GM12878 (cell line): ENCODE measurements around the gene SCNN1A. TPM values are rescaled to one million over a fixed set of nuclear protein-coding genes. Genes with fewer than 3 reads are reported as not detected.

ENCODE experiments used
- ATAC-seq: fragments of 200-7000 bp; cut with Tn5 transposase; 3 replicates; pipeline ENCODE4 v1.9.1; 2020; ENCODE audit warnings: mild to moderate bottlenecking, moderate library complexity
- BruUV-seq: library from RNA; stranded (reverse); fragments of 400-500 nt; replicated peaks from 2 replicates; lab custom pipeline; 2021; lab: Mats Ljungman, UMichigan
- CTCF ChIA-PET: fragments of 300-600 bp; sonication (Branson Sonifier 250); formaldehyde crosslinking; extraction: SDS; loops from one replicate; lab custom pipeline; 2021; ENCODE audit warnings: inconsistent platforms; lab: Yijun Ruan, JAX
- POLR2A ChIA-PET: fragments of 350-600 bp; formaldehyde crosslinking; extraction: SDS; loops from one replicate; lab custom pipeline; 2021; ENCODE audit warnings: inconsistent platforms; lab: Charles Lee
- RAD21 ChIA-PET: fragments of 300-600 bp; sonication (Branson Sonifier 250); formaldehyde crosslinking; loops from one replicate; lab custom pipeline; 2023; ENCODE audit warnings: antibody characterized with exemption; ENCODE audit not compliant: unreplicated experiment; lab: Charles Lee
- SMC1A ChIA-PET: fragments of 300-600 bp; sonication (Branson Sonifier 250); formaldehyde crosslinking; loops from one replicate; lab custom pipeline; 2023; ENCODE audit not compliant: unreplicated experiment, uncharacterized antibody; lab: Charles Lee
- DNase-seq: peaks from one replicate; pipeline ENCODE4 v3.0.0-alpha.2; 2011; ENCODE audit warnings: low read depth, low spot score
- FAIRE-seq: peaks from 3 replicates; lab custom pipeline; 2011; peaks lifted over from hg19 to GRCh38; lab: Jason Lieb, UNC
- H2AFZ ChIP-seq: 2 replicates; pipeline ENCODE4 v1.6.0; 2011; ENCODE audit warnings: low read depth, low read length, control low read depth; ENCODE audit not compliant: control insufficient read depth
- H3K27ac ChIP-seq: 2 replicates; pipeline ENCODE4 v1.5.1; 2011; ENCODE audit warnings: control low read depth; ENCODE audit not compliant: control insufficient read depth, insufficient read depth
- H3K27me3 ChIP-seq, 2 experiments: replicated peaks in 1 of 2; 2 replicates each; pipeline versions ENCODE4 v1.6.0 to v1.6.1; 2011; ENCODE audit warnings: low read length in 1 of 2; ENCODE audit not compliant: control insufficient read depth in 2 of 2, insufficient read depth in 2 of 2
- H3K36me3 ChIP-seq, 2 experiments: 2 replicates each; pipeline ENCODE4 v1.5.1; 2011; ENCODE audit warnings: low read length in 1 of 2; ENCODE audit not compliant: control insufficient read depth in 2 of 2, insufficient read depth in 2 of 2
- H3K4me1 ChIP-seq: 2 replicates; pipeline ENCODE4 v1.6.1; 2011; ENCODE audit warnings: mild to moderate bottlenecking, low read length, moderate library complexity, mixed read lengths; ENCODE audit not compliant: control insufficient read depth, insufficient read depth
- H3K4me2 ChIP-seq: 2 replicates; pipeline ENCODE4 v1.6.0; 2011; ENCODE audit warnings: control low read depth; ENCODE audit not compliant: control insufficient read depth, insufficient read depth
- H3K4me3 ChIP-seq: fragments of 200-600 bp; sonication (generic); 2 replicates; pipeline ENCODE4 v1.5.1; 2016
- H3K79me2 ChIP-seq: 2 replicates; pipeline ENCODE4 v1.6.0; 2011; ENCODE audit warnings: low read length; ENCODE audit not compliant: control insufficient read depth, insufficient read depth
- H3K9ac ChIP-seq: 2 replicates; pipeline ENCODE4 v1.8.0; 2011; ENCODE audit warnings: low read length, control low read depth, mixed read lengths; ENCODE audit not compliant: control insufficient read depth, insufficient read depth
- H3K9me3 ChIP-seq: replicated peaks from 3 replicates; pipeline ENCODE4 v1.5.1; 2011; ENCODE audit warnings: mild to moderate bottlenecking, low read length; ENCODE audit not compliant: control insufficient read depth, insufficient read depth
- H4K20me1 ChIP-seq: 2 replicates; pipeline ENCODE4 v1.6.0; 2011; ENCODE audit not compliant: control insufficient read depth, insufficient read depth
- BHLHE40 ChIP-seq, 2 experiments: fragments of 450-650 bp in 1 of 2; IDR thresholded peaks; 2 replicates each; pipeline ENCODE4 v1.6.1; 2011 to 2017; ENCODE audit warnings: low read depth in 2 of 2, borderline replicate concordance in 1 of 2, improper control_type of control experiment in 1 of 2, low read length in 1 of 2, mild to moderate bottlenecking in 1 of 2
- CHD4 ChIP-seq: fragments of 200-600 bp; sonication (generic); IDR thresholded peaks from 2 replicates; pipeline ENCODE4 v1.6.1; 2016; ENCODE audit warnings: mild to moderate bottlenecking
- KAT2A ChIP-seq: conservative IDR thresholded peaks from 2 replicates; pipeline ENCODE4 v1.6.1; 2011; ENCODE audit warnings: low read depth, low read length; ENCODE audit not compliant: control insufficient read depth
- MTA3 ChIP-seq: IDR thresholded peaks from 2 replicates; pipeline ENCODE4 v1.6.1; 2012; ENCODE audit warnings: low read length, inconsistent platforms, borderline replicate concordance
- MYC ChIP-seq: IDR thresholded peaks from 2 replicates; pipeline ENCODE4 v1.6.1; 2011; ENCODE audit warnings: mild to moderate bottlenecking, low read length, moderate library complexity, inconsistent platforms; ENCODE audit not compliant: insufficient read depth, insufficient replicate concordance, insufficient read length, severe bottlenecking
- POLR2AphosphoS2 ChIP-seq: IDR thresholded peaks from 2 replicates; pipeline ENCODE4 v1.6.1; 2011; ENCODE audit warnings: low read depth, mild to moderate bottlenecking, low read length, improper control_type of control experiment, moderate library complexity
- POLR2AphosphoS5 ChIP-seq: IDR thresholded peaks from 2 replicates; pipeline ENCODE4 v1.6.1; 2011; ENCODE audit warnings: mild to moderate bottlenecking, low read length, inconsistent platforms
- RUNX3 ChIP-seq: IDR thresholded peaks from 2 replicates; pipeline ENCODE4 v1.6.1; 2012; ENCODE audit warnings: low read length, inconsistent platforms
- TCF3 ChIP-seq: IDR thresholded peaks from 2 replicates; pipeline ENCODE4 v1.6.1; 2012; ENCODE audit warnings: low read depth, mild to moderate bottlenecking, low read length, borderline replicate concordance; ENCODE audit not compliant: insufficient read depth
- YBX1 ChIP-seq: fragments of 450-650 bp; IDR thresholded peaks from 2 replicates; pipeline ENCODE4 v1.6.1; 2016; ENCODE audit warnings: antibody characterized with exemption
- WGBS: methylation state at CpG from one replicate; pipeline ENCODE4 v1.1.6; 2016; ENCODE audit warnings: low lambda C conversion rate; ENCODE audit not compliant: insufficient replicate concordance, insufficient coverage; ENCODE audit errors: missing lambda C conversion rate; 5-methylcytosine and 5-hydroxymethylcytosine counted together
- in situ Hi-C: fragments of 300-500 bp; cut with MboI; formaldehyde crosslinking; loops from 9 replicates; pipeline ENCODE4 v1.14.3; 2018; ENCODE audit warnings: mixed read lengths
- intact Hi-C: fragments of 100-400 bp; cut with micrococcal nuclease; formaldehyde crosslinking; loops from one replicate; pipeline ENCODE4 v1.14.2; 2022; ENCODE audit not compliant: unreplicated experiment
- polyA plus RNA-seq, 11 experiments: library from polyadenylated mRNA; depleted of rRNA in 4 of 11; unstranded in 6 of 11; stranded (reverse) in 5 of 11; fragments of >200 nt; fragmentation: Nextera tagmentation in 4 of 11; fragmentation: Illumina TruSeq in 1 of 11; extraction: Ambion mirVana in 4 of 11; extraction: Trizol in 1 of 11; gene quantifications; 1 replicate in 1 of 11; 2 replicates in 10 of 11; pipeline versions ENCODE4 v1.2.1 to v1.2.3, GENCODE V29; 2011 to 2016; ENCODE audit warnings: inconsistent platforms in 2 of 11, missing spikeins in 2 of 11, low read depth in 1 of 11
- total RNA-seq, 4 experiments: library from RNA; depleted of rRNA in 3 of 4; stranded (reverse); fragments of >200 nt in 3 of 4; fragmentation: Illumina TruSeq in 1 of 4; extraction: Trizol in 1 of 4; gene quantifications; 2 replicates each; pipeline versions ENCODE4 v1.2.1 to v1.2.3, GENCODE V29; 2013 to 2021
- TF ChIP-seq, protein P1 (sequence below): fragments of 450-650 bp; IDR thresholded peaks from 2 replicates; pipeline ENCODE4 v1.6.1; 2017; ENCODE audit warnings: low read depth, mild to moderate bottlenecking, moderate library complexity
- TF ChIP-seq, protein P2 (sequence below): fragments of 450-650 bp; IDR thresholded peaks from 2 replicates; pipeline ENCODE4 v1.6.1; 2016; ENCODE audit warnings: mild to moderate bottlenecking

The SCNN1A gene
- total and polyA plus RNA-seq, 10 of the 15 experiments (the other 5 are each of a cell fraction or from before 2014, with no cell fraction given) = 0.14 to 0.69 TPM; not detected in 8

DNA sequence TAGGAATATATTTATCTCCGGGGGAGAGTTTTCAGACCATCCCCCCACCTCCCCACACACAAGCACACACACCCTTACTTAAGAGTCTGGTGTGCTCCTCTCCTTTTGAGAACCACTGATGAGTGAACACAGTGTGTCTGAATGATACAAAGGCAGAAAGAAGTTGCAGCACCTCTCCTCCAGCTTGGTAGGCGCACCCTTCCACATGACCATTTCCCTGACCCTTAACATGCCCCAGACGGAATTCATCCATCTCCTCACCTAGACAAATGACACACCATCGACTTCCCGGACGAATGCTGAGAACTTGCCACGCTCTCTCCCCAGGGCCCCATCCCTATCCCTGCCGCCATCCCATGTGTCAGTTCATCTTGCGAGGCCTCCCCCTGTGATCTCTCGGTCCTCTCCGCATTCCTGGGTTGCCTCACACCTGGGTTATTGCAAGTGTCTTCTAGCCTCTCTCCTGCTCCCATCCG lies 37.4 kb downstream of the SCNN1A start:
- FAIRE-seq (no peak), ATAC-seq (no peak), DNase-seq (no peak)
- Histone ChIP-seq H3K27ac (peak overlapping the region; percentile 93; the same call in 1 of the 2 replicates), H4K20me1 (no peaks in the 10 kb centered on the region), H3K4me1 (peaks cover 48% of the 10 kb centered on the region), H3K9ac (no peak overlapping the region)
- ChIA-PET POLR2A (interaction anchor here (1.0 to 1.2 kb wide), 2 partner anchors 104 to 131 kb away, joined by 3 to 7 read pairs; no protein-coding TSS in a partner anchor), CTCF (interaction anchor here (2.3 to 7.9 kb wide), 6 partner anchors 11 to 128 kb away, joined by 8 to 53 read pairs (median 19); no protein-coding TSS in a partner anchor), RAD21 (interaction anchor here (2.1 to 3.7 kb wide), 4 partner anchors 8 to 127 kb away, joined by 8 to 21 read pairs (median 13); no protein-coding TSS in a partner anchor), SMC1A (interaction anchor here (1.3 to 4.6 kb wide), 5 partner anchors 13 to 90 kb away, joined by 3 to 32 read pairs (median 4); no protein-coding TSS in a partner anchor)
- BruUV-seq = no TSS peak
- intact Hi-C loops (loop anchor here (2.0 to 5.0 kb wide), 3 partner anchors 84 to 194 kb away; partner anchors contain the start of gene GAPDH), in situ Hi-C loops (loop anchor here (5.0 kb wide), 1 partner anchor 129 kb away; no protein-coding TSS in a partner anchor)
- TF ChIP-seq RUNX3 = no peak
- TF ChIP-seq MYC = no peak
- no peak for TF ChIP-seq YBX1
- no peak for TF ChIP-seq POLR2AphosphoS5
- no peak for TF ChIP-seq BHLHE40 (IDR thresholded peaks at IDR 0.05; ENCODE audit: borderline replicate concordance in 1 of 2, low read depth in 2 of 2, low read length in 1 of 2)
- TF ChIP-seq TCF3 = no peak
- no peak for TF ChIP-seq CHD4
- no peak for TF ChIP-seq KAT2A
- TF ChIP-seq, protein P1, sequence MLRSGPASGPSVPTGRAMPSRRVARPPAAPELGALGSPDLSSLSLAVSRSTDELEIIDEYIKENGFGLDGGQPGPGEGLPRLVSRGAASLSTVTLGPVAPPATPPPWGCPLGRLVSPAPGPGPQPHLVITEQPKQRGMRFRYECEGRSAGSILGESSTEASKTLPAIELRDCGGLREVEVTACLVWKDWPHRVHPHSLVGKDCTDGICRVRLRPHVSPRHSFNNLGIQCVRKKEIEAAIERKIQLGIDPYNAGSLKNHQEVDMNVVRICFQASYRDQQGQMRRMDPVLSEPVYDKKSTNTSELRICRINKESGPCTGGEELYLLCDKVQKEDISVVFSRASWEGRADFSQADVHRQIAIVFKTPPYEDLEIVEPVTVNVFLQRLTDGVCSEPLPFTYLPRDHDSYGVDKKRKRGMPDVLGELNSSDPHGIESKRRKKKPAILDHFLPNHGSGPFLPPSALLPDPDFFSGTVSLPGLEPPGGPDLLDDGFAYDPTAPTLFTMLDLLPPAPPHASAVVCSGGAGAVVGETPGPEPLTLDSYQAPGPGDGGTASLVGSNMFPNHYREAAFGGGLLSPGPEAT = no peak
- TF ChIP-seq MTA3 = no peak
- TF ChIP-seq POLR2AphosphoS2 = no peak
- TF ChIP-seq, protein P2, sequence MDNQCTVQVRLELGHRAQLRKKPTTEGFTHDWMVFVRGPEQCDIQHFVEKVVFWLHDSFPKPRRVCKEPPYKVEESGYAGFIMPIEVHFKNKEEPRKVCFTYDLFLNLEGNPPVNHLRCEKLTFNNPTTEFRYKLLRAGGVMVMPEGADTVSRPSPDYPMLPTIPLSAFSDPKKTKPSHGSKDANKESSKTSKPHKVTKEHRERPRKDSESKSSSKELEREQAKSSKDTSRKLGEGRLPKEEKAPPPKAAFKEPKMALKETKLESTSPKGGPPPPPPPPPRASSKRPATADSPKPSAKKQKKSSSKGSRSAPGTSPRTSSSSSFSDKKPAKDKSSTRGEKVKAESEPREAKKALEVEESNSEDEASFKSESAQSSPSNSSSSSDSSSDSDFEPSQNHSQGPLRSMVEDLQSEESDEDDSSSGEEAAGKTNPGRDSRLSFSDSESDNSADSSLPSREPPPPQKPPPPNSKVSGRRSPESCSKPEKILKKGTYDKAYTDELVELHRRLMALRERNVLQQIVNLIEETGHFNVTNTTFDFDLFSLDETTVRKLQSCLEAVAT = no peak
- TF ChIP-seq, all 136 proteins: peak for 0
- Histone ChIP-seq H3K4me3 (0 out of 2 replicates have a peak overlapping the region, but pooled peaks have one; percentile 53), H3K9me3 (no peaks in the 10 kb centered on the region), H3K79me2 (peaks cover 63% of the 10 kb centered on the region), H3K36me3 (peaks cover 4 to 5% of the 10 kb centered on the region in 2 experiments; a peak in 3 of 4 replicates), H2AFZ (no peak overlapping the region), H3K27me3 (no peaks in the 10 kb centered on the region), H3K4me2 (peak overlapping the region; percentile 39; the same call in 1 of the 2 replicates)
- WGBS = 66% methylated on average over 12 of the region's 12 CpGs
